ENCODE results near the gene CDHR5.

The CDHR5 gene

GRCh38 chr11:643849-644738, 19.3 kb upstream of the CDHR5 start:
- DNase-seq (ENCODE audit: low spot score): no peak

GRCh38 chr11:643366-643765, 18.6 kb upstream of the CDHR5 start:
- no peak for DNase-seq (ENCODE audit: low spot score)

- no peak for DNase-seq (ENCODE audit: low spot score)
Observed at GRCh38 chr11:641806-642370, 17.1 kb upstream of the CDHR5 start.

GRCh38 chr11:640021-640706, 15.4 kb upstream of the CDHR5 start:
- no peak for DNase-seq (ENCODE audit: low spot score)

GRCh38 chr11:639332-639955, 14.7 kb upstream of the CDHR5 start:
- no peak for DNase-seq (ENCODE audit: low spot score)

GRCh38 chr11:638631-639331, 14.0 kb upstream of the CDHR5 start:
- DNase-seq (ENCODE audit: low spot score): no peak

GRCh38 chr11:637593-638521, 13.1 kb upstream of the CDHR5 start:
- DNase-seq (ENCODE audit: low spot score): no peak

GRCh38 chr11:637333-637592, 12.5 kb upstream of the CDHR5 start:
- DNase-seq (ENCODE audit: low spot score): no peak

GRCh38 chr11:636511-637332, 12.0 kb upstream of the CDHR5 start, which contains the start of gene DRD4:
Gene DRD4, plus strand, starts transcription at chr11:637269. Its CDS starts 36 bp downstream, at chr11:637305.
- peak; percentile 86 for DNase-seq (ENCODE audit: low spot score)

GRCh38 chr11:635945-636510, 11.3 kb upstream of the CDHR5 start:
- DNase-seq (ENCODE audit: low spot score): no peak

GRCh38 chr11:630871-631270, 6.1 kb upstream of the CDHR5 start:
- DNase-seq (ENCODE audit: low spot score): no peak

GRCh38 chr11:629237-629583, 4.5 kb upstream of the CDHR5 start:
- DNase-seq (ENCODE audit: low spot score): no peak

- no peak for DNase-seq (ENCODE audit: low spot score)
Observed at GRCh38 chr11:628056-628455, 3.3 kb upstream of the CDHR5 start.

- DNase-seq (ENCODE audit: low spot score): no peak
Observed at GRCh38 chr11:627308-627576, 2.5 kb upstream of the CDHR5 start.

GRCh38 chr11:626475-627307, 1.9 kb upstream of the CDHR5 start, which contains the start of gene SCT:
Gene SCT, minus strand, starts transcription at chr11:627181. Its CDS starts 38 bp downstream, at chr11:627143.
- DNase-seq (ENCODE audit: low spot score): no peak

GRCh38 chr11:625636-626268, 997 bp upstream of the CDHR5 start:
- no peak for DNase-seq (ENCODE audit: low spot score)

- DNase-seq (ENCODE audit: low spot score): no peak
Observed at GRCh38 chr11:623999-624704, 603 bp downstream of the CDHR5 start.

GRCh38 chr11:623349-623869, 1.3 kb downstream of the CDHR5 start:
- no peak for DNase-seq (ENCODE audit: low spot score)

Measured in GM03348 (cell line).